ENCODE measurements around the gene KCNK1. TPM values are rescaled to one million over a fixed set of nuclear protein-coding genes. Genes with fewer than 3 reads are reported as not detected.

KCNK1 gene
- total and polyA plus RNA-seq, 2 of the 8 experiments (the other 6 are each of a cell fraction or from before 2014, with no cell fraction given) = 11.9 to 16.5 TPM

DNA sequence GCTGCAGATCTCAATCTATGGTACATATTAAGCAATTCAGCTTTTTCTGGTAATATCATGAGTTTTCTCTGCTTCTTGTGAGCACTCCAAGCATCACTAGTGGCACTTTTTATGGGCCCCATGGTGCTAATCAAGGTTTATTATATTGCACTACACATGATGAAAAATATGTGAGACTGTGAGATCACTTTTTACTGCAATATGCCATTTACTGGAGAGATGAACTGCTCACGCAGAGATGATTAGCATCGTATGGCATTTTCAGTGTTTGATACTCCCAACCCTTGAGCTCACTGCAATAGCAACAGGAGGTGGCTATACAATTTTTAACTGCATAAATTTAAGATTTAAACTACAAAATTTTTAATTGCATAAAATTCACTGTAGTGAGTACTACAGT lies 8.7 kb upstream of the KCNK1 start (continued):
- TF ChIP-seq CTBP2 (IDR thresholded peaks at IDR 0.05; ENCODE audit: borderline replicate concordance, insufficient read depth, insufficient read length, low read length) = no peak

All from H1 (cell line).